LNCAP (cell line): ENCODE data around the gene ADIG.

Source experiments
- CTCF ChIP-seq: fragments of 450-650 bp; IDR thresholded peaks from 2 replicates; pipeline ENCODE4 v1.5.1; 2017; ENCODE audit warnings: mild to moderate bottlenecking

Gene ADIG

GRCh38 chr20:38547288-38548085 lies 33.5 kb upstream of the ADIG start:
- TF ChIP-seq CTCF: no peak

GRCh38 chr20:38548356-38549083 lies 32.5 kb upstream of the ADIG start:
- TF ChIP-seq CTCF: no peak

GRCh38 chr20:38550274-38550673 lies 30.7 kb upstream of the ADIG start:
- peak; percentile 8; the same call in 1 of the 2 replicates for TF ChIP-seq CTCF

GRCh38 chr20:38551056-38551626 lies 29.9 kb upstream of the ADIG start:
- no peak for TF ChIP-seq CTCF

- TF ChIP-seq CTCF: no peak
These were observed 26.0 kb upstream of the ADIG start for GRCh38 chr20:38554986-38555385.

- no peak for TF ChIP-seq CTCF
These were observed 25.6 kb upstream of the ADIG start for GRCh38 chr20:38555395-38555794.

- TF ChIP-seq CTCF: no peak
These were observed 23.8 kb upstream of the ADIG start for GRCh38 chr20:38557174-38557573.
